HG03159 (cell line): ENCODE measurements around the gene TBX2.

Experiments used
- ATAC-seq: cut with Tn5 transposase; IDR thresholded peaks from one replicate; pipeline ENCODE4 v1.9.1; 2021; ENCODE audit warnings: mild to moderate bottlenecking, moderate library complexity; ENCODE audit not compliant: unreplicated experiment

TBX2 gene

GRCh38 chr17:61450641-61451537, 51.2 kb downstream of the TBX2 start:
- no peak for ATAC-seq

- no peak for ATAC-seq
These were observed 52.1 kb downstream of the TBX2 start for GRCh38 chr17:61451538-61452300.

GRCh38 chr17:61452301-61453290, 53.0 kb downstream of the TBX2 start, which contains the start of gene TBX4:
Gene TBX4, plus strand, starts transcription at chr17:61452422. Its CDS starts 4,069 bp downstream, at chr17:61456491.
- ATAC-seq, result no peak

DNA sequence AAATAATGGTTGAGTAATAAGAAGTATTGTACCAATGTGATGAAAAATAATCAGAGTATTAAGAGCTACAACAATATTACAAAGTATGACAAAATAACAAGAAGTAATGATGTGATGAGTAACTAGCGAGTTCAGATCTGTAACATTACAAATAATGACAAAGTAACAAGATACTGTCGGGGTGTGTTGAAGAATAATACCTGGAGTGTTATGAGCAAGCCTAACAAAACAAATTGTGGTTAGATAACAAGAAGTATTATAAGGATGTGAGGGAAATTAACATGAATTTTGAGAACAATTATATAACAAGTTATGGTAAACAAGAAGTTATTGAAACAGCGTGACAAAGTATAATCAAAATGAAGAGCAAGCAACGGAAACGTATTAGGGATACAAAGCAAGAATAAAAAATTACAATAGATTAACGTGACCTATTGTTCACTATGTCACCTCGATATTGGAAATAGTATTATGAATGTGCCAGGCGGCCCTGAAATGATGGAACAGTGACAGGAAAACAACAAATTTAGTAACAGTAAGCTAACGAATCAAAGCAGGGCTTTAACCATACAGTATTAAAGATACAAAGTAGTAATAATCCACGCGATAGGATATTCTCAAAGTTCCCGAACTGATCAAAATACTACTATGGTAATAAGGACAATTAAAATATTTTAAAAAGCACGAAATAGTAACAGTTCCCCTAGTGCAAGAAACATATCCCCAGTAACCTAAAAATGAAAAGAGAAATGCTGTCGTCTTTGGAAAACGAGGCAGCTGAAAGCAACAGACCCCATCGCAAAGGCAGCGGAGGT, 54.1 kb downstream of the TBX2 start:
- ATAC-seq, result no peak

GRCh38 chr17:61454381-61455323, 55.0 kb downstream of the TBX2 start:
- ATAC-seq, result no peak

DNA sequence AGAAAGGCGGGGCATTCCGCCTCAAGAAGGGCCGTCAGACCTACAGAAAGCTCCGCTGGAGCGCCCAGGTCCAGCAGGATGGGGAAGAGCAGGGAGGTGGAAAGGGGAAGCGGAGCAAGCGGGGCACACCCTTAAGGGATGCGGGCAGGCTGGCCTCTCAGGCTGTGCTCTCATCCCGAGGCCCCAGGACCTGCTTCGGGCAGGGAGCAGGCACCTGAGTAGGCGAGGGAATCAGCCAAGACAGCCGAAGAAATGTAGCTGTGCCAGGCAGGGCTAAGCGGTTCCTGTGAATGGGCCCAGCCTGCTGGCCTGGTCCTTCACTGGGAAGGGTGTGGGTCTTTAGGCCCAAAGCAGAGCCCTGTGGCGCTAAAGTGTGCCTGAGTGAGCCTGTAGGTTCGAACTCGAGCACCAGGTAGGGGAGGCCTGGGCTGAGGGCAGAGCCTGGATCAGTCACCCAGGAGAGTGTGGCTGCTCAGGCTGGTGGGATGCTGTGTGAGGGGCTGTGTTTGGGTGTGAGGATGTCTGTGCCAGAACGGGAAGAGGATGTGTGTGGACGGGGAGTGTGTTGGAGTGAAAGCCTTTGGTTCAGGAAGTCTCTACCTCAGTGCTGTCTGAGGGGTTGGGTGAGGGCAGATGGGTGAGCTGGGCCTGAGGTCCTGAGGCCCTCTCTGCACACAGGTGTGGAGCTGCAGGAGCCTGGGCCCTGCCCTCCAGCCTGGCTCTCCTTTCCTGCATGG, 55.8 kb downstream of the TBX2 start:
- ATAC-seq, result no peak

- no peak for ATAC-seq
These were observed 56.5 kb downstream of the TBX2 start for GRCh38 chr17:61456061-61456681.

DNA sequence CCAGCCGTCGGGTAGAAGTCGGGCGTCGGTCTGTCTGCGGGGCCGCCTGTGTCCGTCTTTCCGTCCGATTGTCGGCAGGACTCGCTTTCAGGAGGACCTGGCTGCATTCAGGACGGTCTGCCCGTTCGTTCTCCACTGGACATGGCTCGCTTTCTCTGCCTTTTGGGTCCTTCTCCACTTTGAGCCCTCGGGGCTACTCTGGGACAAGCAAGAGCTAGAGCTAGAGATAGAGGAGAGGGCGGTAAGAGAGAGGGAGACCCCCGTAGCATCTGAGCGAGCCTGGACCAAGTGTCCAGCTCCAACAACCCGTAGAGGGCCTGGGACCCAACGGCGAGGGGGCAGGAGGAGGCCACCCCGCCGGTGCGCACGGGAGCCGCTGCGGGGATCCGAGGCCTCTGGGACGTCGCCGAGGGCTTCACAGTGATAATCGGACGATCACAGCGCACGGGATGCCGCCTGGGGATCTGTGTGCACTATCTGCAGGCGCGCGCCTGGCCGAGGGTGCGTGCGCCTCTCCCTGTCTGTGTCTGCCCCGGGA, 57.1 kb downstream of the TBX2 start:
- no peak for ATAC-seq

- no peak for ATAC-seq
These were observed 57.8 kb downstream of the TBX2 start for GRCh38 chr17:61457226-61457983.

GRCh38 chr17:61458000-61458399, 58.4 kb downstream of the TBX2 start:
- no peak for ATAC-seq

GRCh38 chr17:61458421-61459141, 58.9 kb downstream of the TBX2 start:
- no peak for ATAC-seq
